Raji (cell line): ENCODE measurements around the gene IRF8.

Experiments
- POLR2A ChIP-seq: IDR thresholded peaks from 2 replicates; pipeline ENCODE4 v1.6.1; 2011; ENCODE audit warnings: low read depth, low read length, control low read depth; ENCODE audit not compliant: insufficient read depth

IRF8 gene

DNA sequence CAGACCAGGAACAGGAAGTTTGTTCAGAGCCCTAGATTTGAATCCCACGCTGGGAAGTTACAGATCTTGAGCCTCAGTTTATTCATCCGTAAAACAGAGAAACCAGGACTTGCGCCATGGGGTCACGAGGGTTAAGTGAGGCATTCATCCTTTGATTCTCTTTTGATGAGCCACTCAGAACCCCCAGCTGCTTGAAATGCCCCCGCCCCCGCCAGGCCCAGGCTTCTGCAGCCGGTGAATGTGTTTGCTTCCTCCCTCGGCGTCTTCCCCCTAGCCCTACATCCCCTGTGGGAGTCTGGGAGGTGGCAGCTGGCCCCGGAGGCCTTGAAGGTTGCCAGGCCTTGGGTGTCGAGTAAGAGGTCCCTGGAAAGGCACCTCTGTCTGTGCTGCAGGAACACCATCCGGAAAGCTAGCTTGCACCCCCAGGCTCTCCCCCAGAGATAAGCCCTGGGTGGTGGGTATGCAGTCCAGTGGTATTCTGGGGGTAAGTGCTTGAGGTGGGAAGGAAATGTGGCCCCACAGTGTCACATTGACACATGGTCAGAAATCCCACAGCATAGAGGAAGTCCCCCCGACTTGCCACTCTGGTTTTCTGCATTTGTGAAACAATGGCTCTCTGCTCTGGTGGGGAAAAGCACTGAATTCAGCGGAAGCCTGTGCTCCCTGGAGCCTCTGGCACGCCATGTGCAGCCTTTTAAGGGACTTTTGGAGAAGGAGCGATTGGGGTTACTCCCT, 14.9 kb downstream of the IRF8 start:
- no peak for TF ChIP-seq POLR2A

DNA sequence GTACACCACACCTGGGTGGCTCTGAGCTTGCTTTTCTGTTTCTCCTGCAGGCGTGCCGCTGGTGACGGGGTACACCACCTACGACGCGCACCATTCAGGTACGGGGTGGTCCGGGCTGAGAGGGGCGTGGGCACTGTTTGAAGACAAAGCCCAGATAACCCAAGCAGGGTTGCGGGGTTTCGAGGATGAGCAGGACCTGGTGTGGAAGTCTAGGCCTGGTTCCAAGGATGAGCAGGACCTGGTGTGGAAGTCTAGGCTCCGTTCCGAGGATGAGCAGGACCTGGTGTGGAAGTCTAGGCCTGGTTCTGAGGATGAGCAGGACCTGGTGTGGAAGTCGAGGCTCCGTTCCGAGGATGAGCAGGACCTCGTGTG, 15.4 kb downstream of the IRF8 start:
- TF ChIP-seq POLR2A: no peak

DNA sequence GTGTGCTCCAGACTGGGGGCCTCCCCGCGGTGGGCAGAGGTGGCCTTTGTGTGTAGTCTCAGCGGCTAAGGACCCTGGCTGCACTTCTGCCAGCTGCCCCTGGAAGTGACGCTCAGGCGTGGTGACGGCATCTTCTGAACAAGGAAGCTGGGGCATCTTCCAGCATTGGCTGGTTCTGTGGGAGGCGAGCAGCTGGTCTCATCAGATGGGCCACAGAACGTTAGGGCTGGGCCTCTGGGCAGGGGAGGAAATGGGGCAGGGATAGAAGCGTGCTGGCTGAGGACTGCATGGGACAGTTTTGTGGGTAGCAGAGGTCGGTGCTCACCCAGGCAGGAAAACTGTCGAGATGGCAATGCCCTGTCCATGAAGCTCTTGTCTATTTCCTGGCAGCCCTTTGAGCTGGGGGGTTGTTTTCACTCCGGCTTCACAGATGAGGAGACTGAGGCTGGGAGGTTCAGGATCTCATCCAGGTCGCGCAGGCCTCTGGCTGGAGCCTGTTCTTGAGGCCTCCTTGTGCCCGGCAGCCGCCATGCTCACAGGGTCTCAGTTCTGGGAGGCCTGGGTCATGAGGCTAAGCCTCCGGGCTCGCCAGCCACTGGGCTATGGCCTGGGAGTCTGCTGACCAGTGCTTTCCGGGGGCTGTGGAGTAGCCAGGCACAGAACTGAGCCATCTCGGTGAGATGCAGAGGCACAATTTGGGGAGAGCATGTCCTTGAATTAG, 16.3 kb downstream of the IRF8 start:
- no peak for TF ChIP-seq POLR2A

DNA sequence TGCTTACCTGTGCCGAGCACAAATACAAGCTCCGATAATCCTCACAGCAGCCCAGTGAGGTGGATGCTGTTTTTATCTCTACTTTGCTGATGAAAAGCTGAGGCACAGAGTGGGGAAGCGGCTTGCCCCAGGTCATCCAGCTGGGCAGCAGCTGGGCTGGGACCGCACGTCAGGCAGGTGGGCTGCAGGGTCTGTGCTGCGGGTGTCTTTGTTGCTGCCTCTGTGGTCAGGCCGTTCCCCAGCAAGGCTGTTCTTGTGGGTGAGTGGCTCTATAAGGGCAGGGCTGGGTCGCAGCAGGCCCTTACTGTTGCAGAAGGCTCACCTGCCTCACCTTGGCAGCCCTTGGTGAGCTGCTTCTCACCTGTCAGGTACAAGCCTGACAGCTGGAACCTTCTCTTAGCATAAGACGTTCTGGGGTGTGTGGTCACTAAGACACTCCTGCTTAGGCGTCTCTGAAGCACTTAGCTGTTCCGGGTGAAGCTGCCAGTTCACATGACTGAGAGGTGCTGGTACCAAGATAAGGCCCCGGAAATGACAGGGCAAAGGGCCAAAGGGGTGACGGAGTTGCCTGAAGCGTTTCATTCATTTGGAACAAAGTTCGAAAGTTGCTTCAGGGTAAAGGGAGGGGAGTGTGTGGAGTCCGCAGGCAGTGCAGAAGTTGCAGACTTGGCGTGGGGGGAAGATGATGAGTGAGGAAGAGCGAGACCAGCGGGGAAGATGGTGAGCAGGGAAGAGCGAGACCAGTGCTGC, 17.4 kb downstream of the IRF8 start:
- no peak for TF ChIP-seq POLR2A

DNA sequence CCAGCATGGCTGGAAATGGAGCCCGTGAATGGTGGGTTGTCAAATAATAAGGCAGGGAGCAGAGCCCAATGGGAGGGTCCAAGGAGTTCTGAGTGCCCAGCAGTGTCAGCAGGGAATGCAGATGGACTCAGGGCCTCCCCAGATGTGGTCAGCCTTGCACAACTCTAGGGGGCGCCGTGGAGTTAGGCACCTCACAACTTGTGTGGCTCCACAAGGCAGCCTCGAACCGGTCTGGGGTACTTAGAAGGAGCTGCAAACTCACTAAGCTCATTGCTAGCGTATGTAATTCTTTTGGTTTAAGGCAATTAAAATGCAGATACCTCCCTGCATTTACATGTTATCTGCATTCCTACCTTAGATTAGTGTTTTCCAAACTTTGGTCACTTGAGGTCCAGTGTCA, 18.1 kb downstream of the IRF8 start:
- TF ChIP-seq POLR2A: no peak

DNA sequence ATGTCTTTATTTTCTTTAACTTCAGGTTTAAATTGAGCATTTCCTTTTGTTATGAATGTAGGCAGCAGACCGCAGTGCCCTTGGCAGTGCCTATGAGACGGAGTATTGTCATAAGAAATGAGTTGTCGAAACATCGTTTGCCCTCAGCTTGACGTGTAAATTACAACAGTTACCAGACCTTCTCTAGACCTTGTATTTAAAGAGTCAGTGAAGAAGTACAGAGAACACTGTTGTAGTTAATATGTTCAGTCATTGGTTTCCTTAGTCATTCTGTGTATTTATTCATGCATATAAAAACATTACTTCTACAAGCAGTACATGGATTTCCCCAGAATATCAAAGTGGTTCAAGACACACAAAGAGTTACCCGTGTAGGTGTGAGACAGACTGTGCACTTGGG, 19.0 kb downstream of the IRF8 start:
- no peak for TF ChIP-seq POLR2A

DNA sequence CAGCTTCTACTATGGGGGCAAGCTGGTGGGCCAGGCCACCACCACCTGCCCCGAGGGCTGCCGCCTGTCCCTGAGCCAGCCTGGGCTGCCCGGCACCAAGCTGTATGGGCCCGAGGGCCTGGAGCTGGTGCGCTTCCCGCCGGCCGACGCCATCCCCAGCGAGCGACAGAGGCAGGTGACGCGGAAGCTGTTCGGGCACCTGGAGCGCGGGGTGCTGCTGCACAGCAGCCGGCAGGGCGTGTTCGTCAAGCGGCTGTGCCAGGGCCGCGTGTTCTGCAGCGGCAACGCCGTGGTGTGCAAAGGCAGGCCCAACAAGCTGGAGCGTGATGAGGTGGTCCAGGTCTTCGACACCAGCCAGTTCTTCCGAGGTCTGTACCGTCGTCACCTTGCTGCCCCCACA, 19.5 kb downstream of the IRF8 start:
- TF ChIP-seq POLR2A: no peak

DNA sequence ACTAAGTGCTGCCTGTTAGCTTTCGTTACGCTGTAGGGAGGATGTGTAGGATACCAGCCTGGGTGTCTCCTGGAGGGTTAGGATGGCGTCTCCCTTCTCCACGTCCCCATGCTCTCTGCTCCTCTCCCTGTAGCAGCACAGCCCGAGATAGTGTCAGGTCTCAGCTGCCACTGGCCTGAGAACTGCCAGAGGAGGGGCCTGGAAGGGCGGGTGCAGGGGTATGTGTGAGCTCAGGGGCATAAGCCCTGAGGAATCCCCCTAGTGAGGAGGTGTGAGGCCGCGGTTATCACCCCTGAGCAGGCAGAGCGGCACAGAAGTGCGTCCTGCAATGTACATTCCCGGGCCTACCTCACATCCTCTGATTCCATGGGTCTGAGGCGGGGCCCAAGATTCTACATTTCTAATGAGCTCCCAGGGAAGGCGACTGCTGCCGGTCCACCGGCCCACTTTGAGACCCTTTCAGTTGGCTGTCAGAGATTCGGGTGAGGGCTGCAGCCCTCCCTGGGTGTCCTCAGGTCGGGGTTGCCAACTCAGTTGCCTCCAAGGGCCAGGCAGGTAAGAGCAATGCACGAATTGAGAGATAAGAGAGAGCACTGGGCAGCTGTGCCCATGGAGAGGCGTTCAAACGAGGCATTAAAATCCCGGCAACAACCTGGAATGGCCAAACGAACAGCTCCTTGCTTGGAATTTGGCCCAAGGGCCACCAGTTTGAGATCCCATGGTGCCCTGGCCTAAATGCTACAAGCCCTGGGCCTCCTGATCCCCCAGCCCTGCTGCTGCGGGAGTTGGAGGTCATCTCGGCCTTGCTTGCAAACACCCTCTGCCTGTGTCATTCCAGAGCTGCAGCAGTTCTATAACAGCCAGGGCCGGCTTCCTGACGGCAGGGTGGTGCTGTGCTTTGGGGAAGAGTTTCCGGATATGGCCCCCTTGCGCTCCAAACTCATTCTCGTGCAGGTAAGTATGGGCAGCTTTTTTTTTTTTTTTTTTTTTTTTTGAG, 20.6 kb downstream of the IRF8 start:
- no peak for TF ChIP-seq POLR2A

DNA sequence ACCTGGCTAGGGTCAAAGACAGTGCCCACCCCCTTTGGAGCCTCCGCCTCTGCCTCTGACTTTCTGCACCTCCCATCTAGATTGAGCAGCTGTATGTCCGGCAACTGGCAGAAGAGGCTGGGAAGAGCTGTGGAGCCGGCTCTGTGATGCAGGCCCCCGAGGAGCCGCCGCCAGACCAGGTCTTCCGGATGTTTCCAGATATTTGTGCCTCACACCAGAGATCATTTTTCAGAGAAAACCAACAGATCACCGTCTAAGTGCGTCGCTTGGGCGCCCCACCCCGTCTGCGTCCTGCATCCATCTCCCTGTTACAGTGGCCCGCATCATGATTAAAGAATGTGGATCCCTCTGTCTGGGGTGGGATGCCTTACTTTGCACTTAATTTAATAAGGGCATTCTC, 22.1 kb downstream of the IRF8 start:
- no peak for TF ChIP-seq POLR2A

DNA sequence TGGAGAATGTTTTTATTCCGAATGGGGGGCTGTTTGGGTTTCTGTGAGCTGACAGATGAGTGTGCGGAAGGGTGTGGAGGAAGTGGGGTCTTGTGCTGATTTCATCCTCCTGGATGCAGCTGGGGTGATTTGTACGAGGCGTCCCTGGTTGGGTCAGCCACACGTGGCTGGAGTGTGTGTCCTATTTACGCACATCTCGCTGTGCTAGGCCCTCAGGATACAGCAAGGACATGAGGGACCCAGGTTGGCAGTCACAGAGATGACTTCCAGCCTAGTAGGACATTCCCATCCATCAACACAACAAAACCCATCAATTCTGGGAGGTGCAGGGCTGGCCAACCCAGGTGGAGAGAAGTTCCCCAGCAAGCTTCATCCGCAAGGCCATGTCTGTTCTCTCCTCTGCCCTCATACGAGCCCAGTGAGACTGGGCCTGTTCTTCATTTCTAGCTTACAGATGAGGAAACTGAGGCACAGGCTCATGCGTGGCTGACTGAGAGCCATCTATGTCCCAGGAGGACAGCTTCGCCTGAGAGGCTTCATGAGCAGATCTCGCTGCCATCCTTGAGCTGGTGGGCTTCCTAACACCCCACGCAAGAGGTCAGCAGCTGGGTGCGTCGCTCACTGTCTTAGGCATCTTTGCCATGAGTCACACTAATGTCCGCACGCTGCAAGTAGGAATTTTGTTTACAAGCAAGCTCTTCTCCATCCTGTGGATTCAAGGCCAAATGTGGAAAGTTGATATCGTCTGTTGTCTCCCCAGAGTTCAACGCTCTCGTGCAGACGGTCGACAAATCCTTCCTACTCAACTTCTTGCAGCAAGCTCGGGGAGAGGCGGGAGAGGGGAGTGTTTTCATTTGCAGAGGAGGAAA, 24.4 kb downstream of the IRF8 start:
- TF ChIP-seq POLR2A: no peak

DNA sequence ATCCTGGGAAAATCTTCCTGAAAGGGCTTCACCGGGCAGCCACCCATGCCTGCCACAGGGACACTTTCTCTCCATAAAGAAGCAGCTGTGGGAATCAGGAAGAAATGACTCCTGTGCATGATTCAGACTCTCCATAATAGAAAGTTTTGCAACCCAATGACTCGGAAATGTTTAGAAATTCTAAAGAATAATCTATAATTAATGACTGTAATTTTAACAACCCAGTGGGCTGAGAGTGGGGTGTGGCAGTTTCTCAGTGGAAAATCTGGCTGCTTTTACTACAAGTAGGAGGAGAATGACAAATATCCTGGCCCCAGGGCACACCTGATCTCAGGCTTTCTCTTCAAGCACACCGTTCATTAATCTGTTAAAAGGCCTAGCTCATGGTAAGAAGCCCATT, 25.7 kb downstream of the IRF8 start:
- TF ChIP-seq POLR2A: no peak

DNA sequence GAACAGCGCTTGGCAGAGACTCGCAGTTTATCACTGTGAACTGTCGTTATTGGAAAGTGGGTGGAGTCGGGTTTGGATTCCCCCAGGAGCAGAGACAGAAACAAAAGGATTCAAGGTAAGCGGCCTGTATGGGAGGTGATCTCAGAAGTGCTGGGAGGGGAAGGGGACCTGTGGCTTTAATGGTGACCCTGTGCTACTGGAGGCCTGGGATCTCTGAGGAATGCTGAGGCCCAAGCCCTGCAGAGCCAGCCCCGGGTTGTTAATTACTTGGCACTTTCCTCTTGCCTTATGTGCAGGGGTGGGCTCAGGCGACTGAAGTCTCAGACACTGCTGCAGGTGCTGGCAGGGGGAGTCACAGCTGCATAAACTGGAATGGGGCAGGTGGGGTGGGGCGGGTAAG, 27.4 kb downstream of the IRF8 start:
- TF ChIP-seq POLR2A: no peak

DNA sequence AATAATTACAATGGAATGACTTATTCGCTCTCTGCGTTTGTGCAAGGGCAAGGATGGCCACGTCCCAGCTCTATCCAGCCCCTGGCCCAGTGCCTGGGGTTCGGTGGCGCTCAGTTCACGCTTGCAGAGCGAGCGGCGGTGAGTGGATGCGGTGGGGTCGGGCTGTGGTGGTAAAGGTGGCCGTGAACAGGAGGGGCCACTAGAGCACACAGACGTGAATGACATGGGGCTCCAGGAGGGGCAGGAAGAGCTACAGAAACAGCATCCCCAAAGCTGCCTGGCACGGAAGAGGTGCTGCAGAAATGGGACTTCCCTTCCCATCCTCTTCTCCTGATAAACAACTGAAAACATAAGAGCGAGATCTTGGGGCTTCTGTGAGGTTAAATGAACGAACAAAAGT, 28.4 kb downstream of the IRF8 start:
- TF ChIP-seq POLR2A: no peak

DNA sequence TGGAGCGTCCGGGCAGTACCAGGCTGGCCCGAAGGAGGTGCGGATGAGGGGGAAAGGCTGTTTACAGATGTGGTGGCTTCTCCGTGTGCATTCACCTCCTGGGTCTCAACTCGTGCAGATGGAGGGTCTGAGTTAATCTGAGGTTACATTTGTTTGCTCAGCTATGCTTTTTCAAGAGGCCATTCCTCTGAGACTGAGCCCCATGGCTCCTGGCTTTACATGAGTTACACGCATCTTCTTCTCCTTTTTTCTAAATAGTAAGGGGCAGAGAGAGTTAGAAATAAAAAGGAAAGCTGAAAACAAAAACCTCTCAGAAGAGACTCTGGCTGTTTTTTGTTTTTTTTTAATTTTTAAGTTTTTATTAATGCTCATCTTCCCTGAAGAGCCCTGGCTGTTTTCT, 29.0 kb downstream of the IRF8 start:
- no peak for TF ChIP-seq POLR2A

DNA sequence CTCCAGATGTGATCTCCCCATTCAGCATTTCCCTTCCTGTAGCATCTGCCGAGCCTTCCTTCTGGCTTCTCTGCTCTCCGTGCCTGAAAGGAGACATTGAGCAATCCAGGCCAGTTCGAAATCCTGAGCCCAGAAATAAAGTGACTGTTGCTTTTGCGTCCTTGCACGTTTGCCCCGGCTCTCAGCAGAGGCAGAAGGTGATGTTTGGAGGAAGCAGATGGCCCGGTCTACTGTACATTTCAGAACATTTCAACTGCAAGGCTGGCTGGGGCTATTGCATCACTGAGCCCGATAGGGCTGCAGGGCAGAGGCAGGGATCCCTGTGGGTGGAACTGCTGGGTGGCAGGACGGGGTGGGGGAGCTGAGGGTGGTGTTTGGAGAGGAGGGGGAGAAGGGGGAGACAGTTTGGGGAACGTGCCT, 29.4 kb downstream of the IRF8 start:
- TF ChIP-seq POLR2A: no peak
